CD4-positive, alpha-beta T cell (primary cell): ENCODE data around the gene FOXJ3. TPM values are rescaled to one million over a fixed set of nuclear protein-coding genes. Genes with fewer than 3 reads are reported as not detected.

Experiments
- ATAC-seq: fragments of 200-7000 bp; cut with Tn5 transposase; one replicate; pipeline ENCODE4 v1.10.0; 2022; ENCODE audit warnings: mild to moderate bottlenecking; ENCODE audit not compliant: poor library complexity
- CTCF ChIA-PET: fragments of 350-600 bp; sonication (Branson Sonifier 250); formaldehyde crosslinking; loops from one replicate; lab custom pipeline; 2021; ENCODE audit warnings: antibody characterized with exemption, inconsistent platforms; lab: Charles Lee
- POLR2A ChIA-PET: fragments of 350-600 bp; sonication (Branson Sonifier 250); formaldehyde crosslinking; loops from one replicate; lab custom pipeline; 2021; ENCODE audit warnings: antibody characterized with exemption, inconsistent platforms; lab: Charles Lee
- DNase-seq, 14 experiments: peaks; one replicate each; pipeline ENCODE4 v3.0.0-alpha.2; 2013 to 2020; ENCODE audit warnings: mixed read lengths in 2 of 14
- H3K27ac ChIP-seq, 2 donors: one replicate each; pipeline versions ENCODE4 v1.5.1 to v1.7.0; 2013; ENCODE audit warnings: low read length in 2 of 2, low read depth in 1 of 2, mild to moderate bottlenecking in 1 of 2
- H3K27me3 ChIP-seq, 2 experiments: 1 replicate in 1 of 2; 2 replicates in 1 of 2; pipeline versions ENCODE4 v1.6.1 to v1.7.0; 2013; ENCODE audit warnings: low read length in 2 of 2, control low read depth in 1 of 2, mild to moderate bottlenecking in 1 of 2, moderate library complexity in 1 of 2; ENCODE audit not compliant: insufficient read depth in 2 of 2, control insufficient read depth in 1 of 2
- H3K36me3 ChIP-seq: one replicate; pipeline ENCODE4 v1.6.1; 2013; ENCODE audit warnings: low read length, control low read depth; ENCODE audit not compliant: insufficient read depth
- H3K4me1 ChIP-seq: one replicate; pipeline ENCODE4 v1.6.1; 2013; ENCODE audit warnings: low read length, control low read depth; ENCODE audit not compliant: insufficient read depth
- H3K4me3 ChIP-seq: one replicate; pipeline ENCODE4 v1.5.1; 2013; ENCODE audit warnings: mild to moderate bottlenecking, low read length, moderate library complexity
- H3K9me3 ChIP-seq, 2 experiments: 1 replicate in 1 of 2; 2 replicates in 1 of 2; pipeline versions ENCODE4 v1.6.1 to v1.7.0; 2013; ENCODE audit warnings: low read length in 2 of 2, mild to moderate bottlenecking in 2 of 2, control low read depth in 1 of 2, moderate library complexity in 1 of 2; ENCODE audit not compliant: control insufficient read depth in 1 of 2, insufficient read depth in 1 of 2
- H3K27ac Mint-ChIP-seq: one replicate; pipeline ENCODE4 v1.8.0; 2020; ENCODE audit warnings: mixed read lengths
- H3K27me3 Mint-ChIP-seq: one replicate; pipeline ENCODE4 v1.8.0; 2021; ENCODE audit warnings: mixed read lengths
- H3K36me3 Mint-ChIP-seq: one replicate; pipeline ENCODE4 v1.8.0; 2021; ENCODE audit warnings: low read depth, mixed read lengths
- H3K4me1 Mint-ChIP-seq: one replicate; pipeline ENCODE4 v1.8.0; 2021; ENCODE audit warnings: low read depth, mixed read lengths
- H3K4me3 Mint-ChIP-seq: one replicate; pipeline ENCODE4 v1.8.0; 2020; ENCODE audit warnings: mild to moderate bottlenecking, mixed read lengths
- H3K9me3 Mint-ChIP-seq: one replicate; pipeline ENCODE4 v1.8.0; 2020; ENCODE audit warnings: mixed read lengths
- intact Hi-C, 2 experiments: fragments of 100-400 bp; cut with DNase I in 1 of 2; cut with micrococcal nuclease in 1 of 2; formaldehyde crosslinking; loops; one replicate each; pipeline versions ENCODE4 v1.15.1 to v1.9.0; 2023 to 2025; cut with DNase I, micrococcal nuclease
- total RNA-seq, 174 experiments: library from RNA in 2 of 174; stranded (reverse) in 2 of 174; gene quantifications; one replicate each; pipeline ENCODE4 v1.2.3 and lab custom pipeline; 2021 to 2026
- TF ChIP-seq, protein P1 (sequence below): fragments of 200-600 bp; IDR thresholded peaks from one replicate; pipeline ENCODE4 v1.8.0; 2022; ENCODE audit warnings: antibody characterized with exemption, mild to moderate bottlenecking

The FOXJ3 gene
- total RNA-seq, 2 experiments from 2014 or later, result 73.1 to 74.9 TPM

DNA sequence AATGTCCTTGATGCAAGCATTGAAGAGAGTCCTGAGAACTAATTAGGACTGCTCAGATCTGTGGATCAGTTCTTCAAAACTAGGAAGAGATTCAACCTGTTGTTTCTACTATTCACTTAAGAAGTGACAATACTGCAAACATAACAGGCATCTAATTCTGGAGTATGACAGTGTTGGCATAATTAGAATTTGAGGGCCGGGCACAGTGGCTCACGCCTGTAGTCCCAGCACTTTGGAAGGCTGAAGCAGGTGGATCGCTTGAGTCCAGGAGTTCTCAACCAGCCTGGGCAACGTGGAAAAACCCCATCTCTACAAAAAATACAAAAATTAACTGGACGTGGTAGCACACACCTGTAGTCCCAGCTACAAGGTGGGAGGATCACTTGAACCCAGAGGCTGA, 8.0 kb upstream of the FOXJ3 start:
- no peaks in the 10 kb centered on the region for H3K27me3 ChIP-seq
- H3K27ac Mint-ChIP-seq, result no peak overlapping the region
- no peak for DNase-seq
- intact Hi-C loops, result loop anchor here in 1 of 2 experiments (5.0 kb wide), 1 partner anchor 404 kb away; no protein-coding TSS in a partner anchor
- H3K27me3 Mint-ChIP-seq, result peaks cover 4% of the 10 kb centered on the region
- H3K27ac ChIP-seq, result no peak overlapping the region
- H3K4me3 Mint-ChIP-seq, result no peak overlapping the region
- H3K36me3 ChIP-seq, result no peaks in the 10 kb centered on the region
- CTCF ChIA-PET, result no interaction called here
- H3K4me3 ChIP-seq, result no peak overlapping the region
- no peak for ATAC-seq
- H3K36me3 Mint-ChIP-seq, result no peaks in the 10 kb centered on the region
- H3K9me3 Mint-ChIP-seq, result no peaks in the 10 kb centered on the region
- POLR2A ChIA-PET, result no interaction called here
- TF ChIP-seq, protein P1, sequence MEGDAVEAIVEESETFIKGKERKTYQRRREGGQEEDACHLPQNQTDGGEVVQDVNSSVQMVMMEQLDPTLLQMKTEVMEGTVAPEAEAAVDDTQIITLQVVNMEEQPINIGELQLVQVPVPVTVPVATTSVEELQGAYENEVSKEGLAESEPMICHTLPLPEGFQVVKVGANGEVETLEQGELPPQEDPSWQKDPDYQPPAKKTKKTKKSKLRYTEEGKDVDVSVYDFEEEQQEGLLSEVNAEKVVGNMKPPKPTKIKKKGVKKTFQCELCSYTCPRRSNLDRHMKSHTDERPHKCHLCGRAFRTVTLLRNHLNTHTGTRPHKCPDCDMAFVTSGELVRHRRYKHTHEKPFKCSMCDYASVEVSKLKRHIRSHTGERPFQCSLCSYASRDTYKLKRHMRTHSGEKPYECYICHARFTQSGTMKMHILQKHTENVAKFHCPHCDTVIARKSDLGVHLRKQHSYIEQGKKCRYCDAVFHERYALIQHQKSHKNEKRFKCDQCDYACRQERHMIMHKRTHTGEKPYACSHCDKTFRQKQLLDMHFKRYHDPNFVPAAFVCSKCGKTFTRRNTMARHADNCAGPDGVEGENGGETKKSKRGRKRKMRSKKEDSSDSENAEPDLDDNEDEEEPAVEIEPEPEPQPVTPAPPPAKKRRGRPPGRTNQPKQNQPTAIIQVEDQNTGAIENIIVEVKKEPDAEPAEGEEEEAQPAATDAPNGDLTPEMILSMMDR, result no peak
- no peaks in the 10 kb centered on the region for H3K9me3 ChIP-seq
- H3K4me1 Mint-ChIP-seq, result no peaks in the 10 kb centered on the region
- H3K4me1 ChIP-seq, result no peaks in the 10 kb centered on the region

DNA sequence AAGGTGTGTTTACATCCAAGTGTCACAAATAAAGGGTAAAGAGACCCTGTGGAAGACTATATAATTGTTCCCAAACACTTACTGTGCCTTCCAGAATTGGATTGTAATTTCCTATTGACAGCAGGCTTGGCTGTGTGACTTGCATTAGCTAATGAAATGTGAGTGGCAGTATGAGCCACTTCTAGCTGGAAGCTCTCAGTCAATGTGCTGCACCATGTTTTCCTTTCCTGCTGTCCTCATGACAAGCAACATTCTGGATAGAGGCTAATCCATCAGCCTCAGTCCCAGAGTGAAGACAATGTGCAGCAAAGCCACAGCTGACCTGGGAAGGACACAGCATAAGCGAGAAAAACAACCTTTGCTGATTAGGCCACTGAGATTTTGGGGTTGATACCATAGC, 5.9 kb upstream of the FOXJ3 start:
- ATAC-seq (no peak), DNase-seq (no peak)
- Histone ChIP-seq H3K4me3 (no peak overlapping the region), H3K36me3 (no peaks in the 10 kb centered on the region), H3K4me1 (peaks cover 3% of the 10 kb centered on the region), H3K27me3 (no peaks in the 10 kb centered on the region), H3K27ac (no peak overlapping the region), H3K9me3 (no peaks in the 10 kb centered on the region)
- Mint-ChIP-seq H3K4me3 (no peak overlapping the region), H3K9me3 (no peaks in the 10 kb centered on the region), H3K36me3 (peaks cover 2% of the 10 kb centered on the region), H3K27me3 (no peaks in the 10 kb centered on the region), H3K27ac (no peak overlapping the region), H3K4me1 (peaks cover 12% of the 10 kb centered on the region)
- intact Hi-C loops, result loop anchor here in 1 of 2 experiments (5.0 kb wide), 1 partner anchor 406 kb away; no protein-coding TSS in a partner anchor
- ChIA-PET CTCF (no interaction called here), POLR2A (interaction anchor here (0.6 kb wide), 1 partner anchor 1307 kb away, joined by 3 read pairs; no protein-coding TSS in a partner anchor)
- TF ChIP-seq, protein P1, result no peak

DNA sequence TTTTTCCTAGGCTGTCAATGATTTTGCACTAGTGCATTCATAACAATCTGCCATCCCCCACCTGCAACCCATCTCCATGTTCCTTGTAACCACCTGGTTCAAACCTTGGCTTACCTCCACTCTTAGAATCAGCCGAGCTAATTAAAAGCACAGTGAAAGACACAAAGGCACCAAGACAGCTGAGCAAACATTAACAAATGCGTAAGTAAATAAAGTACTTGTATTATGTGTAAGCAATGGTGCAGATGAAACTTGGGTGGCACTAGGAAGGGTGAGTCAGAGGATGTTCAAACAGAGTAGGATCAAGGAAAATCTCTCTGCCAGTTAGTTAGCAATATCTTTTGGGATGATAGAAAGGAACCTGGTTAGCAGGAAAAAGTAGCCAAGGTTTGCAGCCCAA, 5.1 kb upstream of the FOXJ3 start:
- no peaks in the 10 kb centered on the region for H3K9me3 Mint-ChIP-seq
- POLR2A ChIA-PET, result interaction anchor here (0.6 to 1.2 kb wide), 2 partner anchors 427 to 1308 kb away, joined by 3 to 5 read pairs; partner anchors contain the start of genes C1orf50 and P3H1

More for the DNA sequence above, 5.1 kb upstream of the FOXJ3 start:
- no peaks in the 10 kb centered on the region for H3K27me3 Mint-ChIP-seq
- H3K4me1 Mint-ChIP-seq, result peaks cover 15% of the 10 kb centered on the region
- peaks cover 10% of the 10 kb centered on the region for H3K4me1 ChIP-seq
- H3K36me3 ChIP-seq, result no peaks in the 10 kb centered on the region
- H3K36me3 Mint-ChIP-seq, result peaks cover 9% of the 10 kb centered on the region
- H3K27me3 ChIP-seq, result no peaks in the 10 kb centered on the region
- intact Hi-C loops, result loop anchor here in 1 of 2 experiments (5.0 kb wide), 1 partner anchor 407 kb away; no protein-coding TSS in a partner anchor
- DNase-seq (no peak), ATAC-seq (no peak)
- H3K27ac Mint-ChIP-seq, result no peak overlapping the region
- no peak overlapping the region for H3K4me3 ChIP-seq
- CTCF ChIA-PET, result no interaction called here
- H3K9me3 ChIP-seq, result no peaks in the 10 kb centered on the region
- H3K4me3 Mint-ChIP-seq, result no peak overlapping the region
- no peak overlapping the region for H3K27ac ChIP-seq
- TF ChIP-seq, protein P1, result no peak
